ENCODE results near the gene DDX51.

Gene DDX51

DNA sequence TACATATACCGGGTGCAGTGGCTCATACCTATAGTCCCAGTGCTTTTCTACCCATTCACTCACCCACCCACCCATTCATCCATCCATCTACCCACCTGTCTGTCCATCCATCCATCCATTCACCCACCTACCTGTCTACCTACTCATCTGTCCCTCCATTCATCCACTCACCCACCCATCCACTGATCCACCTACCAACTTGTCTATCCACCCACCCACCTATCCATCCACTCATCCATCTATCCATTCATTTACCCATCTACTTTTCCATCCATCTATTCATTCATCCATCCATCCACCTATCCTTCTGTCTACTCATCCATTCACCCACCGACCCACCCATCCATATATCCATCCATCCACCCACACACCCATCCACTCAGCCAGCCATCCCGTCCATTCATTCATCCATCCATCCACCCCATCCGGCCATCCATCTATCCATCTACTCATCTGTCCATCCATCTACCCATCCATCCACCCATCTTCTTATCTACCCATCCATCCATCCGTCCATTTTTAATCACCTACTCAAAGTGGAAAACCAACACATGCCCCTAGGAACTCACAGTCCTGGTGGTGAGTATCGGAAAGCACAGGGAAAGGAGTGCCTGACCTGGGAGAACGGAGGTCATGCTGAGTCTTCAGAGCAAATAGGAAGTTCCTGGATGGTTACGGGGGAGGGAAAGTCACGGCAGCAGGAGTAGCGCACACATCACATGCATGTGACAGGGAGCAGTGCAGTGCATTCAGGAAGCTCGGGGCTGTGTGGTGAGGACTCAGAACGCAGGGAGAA is 20.0 kb downstream of the DDX51 start:
- H3K36me3 ChIP-seq, result peaks cover 41% of the 10 kb centered on the region
- no peak for TF ChIP-seq CTCF (IDR thresholded peaks at IDR 0.05; ENCODE audit: low read depth, low read length)
- H3K4me3 ChIP-seq (ENCODE audit: low read depth, low read length), result no peak overlapping the region

DNA sequence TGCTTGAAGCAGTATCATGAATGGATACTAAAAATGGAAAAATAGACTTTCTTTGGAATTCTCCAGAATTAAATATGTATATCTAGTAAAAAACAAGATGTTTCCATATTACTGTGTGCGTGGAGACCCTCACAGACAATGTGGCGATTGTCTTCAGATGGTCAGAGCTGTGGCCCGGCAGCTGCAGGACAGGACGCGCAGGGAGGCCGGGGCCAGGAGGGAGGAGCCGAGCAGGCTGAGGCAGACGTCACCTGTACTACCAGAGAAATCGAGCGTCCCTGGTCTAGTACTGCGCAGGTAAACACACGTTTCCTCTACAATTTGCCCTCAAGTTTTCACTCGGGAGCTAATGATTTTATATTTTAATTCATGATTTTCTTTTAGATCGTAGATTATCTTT is 22.8 kb downstream of the DDX51 start:
- Histone ChIP-seq H3K36me3 (peaks cover 24% of the 10 kb centered on the region), H3K27me3 (no peaks in the 10 kb centered on the region)
- TF ChIP-seq CTCF (IDR thresholded peaks at IDR 0.05; ENCODE audit: low read depth, low read length), result no peak

More for the DNA sequence above, 20.0 kb downstream of the DDX51 start:
- no peak for DNase-seq
- Histone ChIP-seq H3K4me1 (no peaks in the 10 kb centered on the region), H3K27me3 (no peaks in the 10 kb centered on the region), H3K9me3 (no peaks in the 10 kb centered on the region; the same call in 1 of the 2 replicates)

GRCh38 chr12:132118876-132119275 is 25.2 kb downstream of the DDX51 start:
- no peak for TF ChIP-seq CTCF (IDR thresholded peaks at IDR 0.05; ENCODE audit: low read depth, low read length)
- Histone ChIP-seq H3K9me3 (no peaks in the 10 kb centered on the region), H3K4me1 (no peaks in the 10 kb centered on the region), H3K4me3 (ENCODE audit: low read depth, low read length) (no peak overlapping the region), H3K27me3 (no peaks in the 10 kb centered on the region), H3K36me3 (peaks cover 23% of the 10 kb centered on the region)
- DNase-seq, result no peak

More for the DNA sequence above, 22.8 kb downstream of the DDX51 start:
- no peaks in the 10 kb centered on the region for H3K4me1 ChIP-seq
- no peak overlapping the region for H3K4me3 ChIP-seq (ENCODE audit: low read depth, low read length)
- no peaks in the 10 kb centered on the region for H3K9me3 ChIP-seq
- DNase-seq, result no peak

DNA sequence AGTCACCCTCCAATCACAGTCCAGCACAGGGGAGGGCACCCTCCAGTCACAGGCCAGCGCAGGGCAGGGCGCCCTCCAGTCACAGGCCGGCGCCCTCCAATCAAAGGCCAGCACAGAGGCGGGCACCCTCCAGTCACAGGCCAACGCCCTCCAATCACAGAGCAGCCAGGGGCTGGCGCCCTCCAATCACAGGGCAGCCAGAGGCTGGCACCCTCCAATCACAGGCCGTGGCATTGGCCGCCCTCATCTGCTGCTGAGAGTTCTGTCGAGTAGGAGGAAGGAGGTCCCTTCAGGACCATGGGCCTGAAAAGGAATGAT is 26.6 kb downstream of the DDX51 start:
- Histone ChIP-seq H3K27me3 (no peaks in the 10 kb centered on the region), H3K36me3 (peaks cover 23% of the 10 kb centered on the region), H3K4me1 (no peaks in the 10 kb centered on the region), H3K4me3 (ENCODE audit: low read depth, low read length) (no peak overlapping the region), H3K9me3 (no peaks in the 10 kb centered on the region)
- peak; percentile 70 for DNase-seq
- TF ChIP-seq CTCF (IDR thresholded peaks at IDR 0.05; ENCODE audit: low read depth, low read length), result no peak

DNA sequence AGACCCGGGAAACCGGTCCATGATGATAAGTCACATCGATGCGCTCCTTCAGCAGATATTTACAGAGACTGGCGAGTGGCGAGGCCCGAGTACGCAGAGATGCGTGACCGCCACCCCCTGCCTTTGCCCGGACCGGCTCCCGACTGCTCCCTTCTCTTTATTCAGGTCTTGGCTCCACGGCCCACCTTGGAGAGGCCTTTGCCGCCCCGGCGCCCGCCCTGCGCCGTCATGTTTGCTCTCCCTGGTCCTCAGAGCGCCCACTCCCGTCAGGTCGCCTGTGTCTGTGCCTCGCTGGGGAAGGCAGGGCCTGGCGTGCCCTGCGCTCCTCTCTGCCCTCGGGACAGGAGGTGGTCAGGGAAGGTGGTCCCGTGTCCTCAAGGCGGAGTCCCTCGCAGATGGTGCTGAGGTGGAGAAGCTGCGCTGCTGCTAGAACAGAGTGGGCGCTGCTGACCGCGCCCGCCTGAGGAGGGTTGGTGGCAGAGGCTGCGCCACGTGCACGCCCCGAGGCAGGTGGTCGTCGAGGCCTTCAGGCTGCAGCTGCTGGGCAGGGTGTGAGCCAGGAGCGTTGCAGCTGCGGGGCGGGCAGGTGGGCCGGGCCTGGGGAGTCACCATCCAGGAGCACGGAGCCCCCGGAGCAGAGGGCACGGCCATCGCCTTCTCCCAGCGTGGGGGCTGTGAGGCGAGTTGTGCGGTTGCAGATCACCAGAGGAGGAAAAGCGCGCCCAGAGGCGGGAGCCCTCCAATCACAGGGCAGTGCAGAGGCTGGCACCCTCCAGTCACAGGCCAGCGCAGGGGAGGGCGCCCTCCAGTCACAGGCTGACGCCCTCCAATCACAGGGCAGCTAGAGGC is 27.2 kb downstream of the DDX51 start:
- Histone ChIP-seq H3K36me3 (peaks cover 23% of the 10 kb centered on the region), H3K27me3 (no peaks in the 10 kb centered on the region), H3K9me3 (no peaks in the 10 kb centered on the region), H3K4me3 (ENCODE audit: low read depth, low read length) (no peak overlapping the region), H3K4me1 (no peaks in the 10 kb centered on the region)
- TF ChIP-seq CTCF (IDR thresholded peaks at IDR 0.05; ENCODE audit: low read depth, low read length), result no peak
- no peak for DNase-seq

GRCh38 chr12:132115500-132115899 is 28.6 kb downstream of the DDX51 start:
- no peak overlapping the region for H3K4me3 ChIP-seq (ENCODE audit: low read depth, low read length)
- peaks cover 26% of the 10 kb centered on the region for H3K36me3 ChIP-seq
- H3K4me1 ChIP-seq, result no peaks in the 10 kb centered on the region
- DNase-seq, result no peak
- no peaks in the 10 kb centered on the region for H3K27me3 ChIP-seq
- no peaks in the 10 kb centered on the region for H3K9me3 ChIP-seq
- no peak for TF ChIP-seq CTCF (IDR thresholded peaks at IDR 0.05; ENCODE audit: low read depth, low read length)

Measured in BE2C (cell line).